ENCODE results near the gene PROM1.

Gene PROM1

DNA sequence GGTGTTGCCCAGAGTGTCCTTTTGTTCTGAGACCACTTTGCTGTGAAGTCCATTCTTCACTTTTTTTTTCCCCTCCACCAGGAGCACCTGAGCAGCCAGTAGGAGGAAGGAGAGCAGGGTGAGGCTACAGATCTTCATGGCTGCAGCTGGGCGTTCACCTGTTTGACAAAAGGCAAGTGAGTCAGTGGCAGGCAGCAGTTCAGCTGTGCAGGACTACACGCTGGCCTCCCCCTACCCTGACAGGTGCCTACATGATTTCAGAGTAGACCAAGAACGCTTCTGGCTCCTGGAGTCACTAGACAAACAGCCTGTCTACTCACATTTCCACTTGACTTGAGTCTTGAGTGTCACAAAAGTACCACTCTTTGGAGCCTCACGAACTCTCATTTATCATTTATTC is 147.3 kb downstream of the PROM1 start:
- DNase-seq = no peak

DNA sequence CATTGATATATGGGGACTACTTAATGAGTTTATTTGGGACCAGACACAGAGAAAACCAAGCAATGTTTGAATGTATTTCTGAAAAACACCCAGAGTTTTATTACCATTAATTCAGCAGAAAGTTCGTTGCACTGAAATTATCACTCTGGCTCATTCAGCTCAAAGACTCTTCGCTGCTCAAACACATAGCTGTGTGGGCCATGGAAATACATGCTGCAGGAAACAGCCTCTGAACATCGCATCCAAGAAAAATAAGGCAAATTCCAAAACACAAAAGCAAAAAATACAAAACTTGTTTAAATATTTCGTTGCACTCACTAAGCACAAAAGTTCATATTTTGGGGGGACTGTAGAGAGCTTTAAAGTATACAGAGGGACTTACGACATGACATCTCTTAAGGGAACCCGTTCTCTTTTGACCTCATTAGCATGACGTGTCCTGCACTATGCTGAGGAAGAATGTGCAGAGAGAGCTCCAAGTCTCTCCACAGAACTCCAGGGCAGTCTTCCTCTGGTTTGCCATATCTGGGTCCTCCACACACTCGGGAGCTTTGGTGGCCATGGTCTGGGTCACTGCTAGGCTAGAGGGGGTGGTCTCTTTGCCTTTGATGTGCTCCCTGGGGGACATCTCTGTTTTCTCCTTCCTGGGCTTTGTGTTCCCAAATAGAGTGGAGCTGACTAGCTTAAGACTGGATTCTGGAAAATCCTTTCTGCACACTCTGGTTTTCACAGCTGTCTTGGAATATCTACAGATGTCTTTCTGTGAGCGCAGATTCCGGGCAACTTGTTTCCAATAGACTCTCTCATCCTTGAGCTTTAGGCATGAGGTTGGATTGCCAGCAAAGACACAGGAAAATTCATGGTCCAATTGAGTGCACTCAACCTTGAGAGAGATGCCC is 148.1 kb downstream of the PROM1 start:
- no peak for DNase-seq

GRCh38 chr4:15934259-15934658 is 149.6 kb downstream of the PROM1 start:
- DNase-seq = no peak

DNA sequence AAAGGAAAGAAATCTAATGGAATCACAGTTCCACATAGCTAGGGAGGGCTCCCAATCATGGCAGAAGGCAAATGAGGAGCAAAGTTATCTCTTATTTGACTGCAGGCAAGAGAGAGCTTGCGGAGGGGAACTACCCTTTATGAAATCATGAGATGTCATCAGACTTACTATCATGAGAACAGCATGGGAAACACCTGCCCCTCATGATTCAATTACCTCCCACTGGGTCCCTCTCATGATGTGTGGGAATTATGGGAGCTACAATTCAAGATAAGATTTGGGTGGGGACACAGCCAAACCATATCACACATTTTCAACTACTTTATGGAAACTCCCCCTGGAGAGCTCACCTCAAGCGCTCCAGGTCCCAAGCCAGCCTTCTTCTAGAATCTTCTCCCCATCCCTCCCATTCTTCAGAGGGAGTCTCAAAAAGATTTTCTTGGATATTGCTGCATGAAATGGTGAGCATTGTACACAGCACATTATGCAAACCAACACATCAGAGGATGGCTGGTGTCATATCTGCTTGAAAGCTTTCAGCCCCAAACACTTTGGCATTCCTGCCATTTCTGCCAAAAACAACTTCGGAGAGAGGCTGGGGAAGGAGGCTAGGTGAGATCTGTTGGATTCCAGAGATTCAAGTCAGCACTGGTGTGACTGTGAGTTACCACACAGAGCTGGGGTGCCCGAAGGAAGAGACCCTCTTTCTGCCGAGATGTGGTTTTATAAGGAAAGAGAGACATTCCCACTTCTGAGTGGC is 152.2 kb downstream of the PROM1 start:
- DNase-seq = no peak

- DNase-seq = no peak
Observed at GRCh38 chr4:15930314-15930713, 153.5 kb downstream of the PROM1 start.

GRCh38 chr4:15929540-15929939 is 154.3 kb downstream of the PROM1 start:
- DNase-seq = no peak

GRCh38 chr4:15928883-15929282 is 154.9 kb downstream of the PROM1 start:
- DNase-seq = no peak

DNA sequence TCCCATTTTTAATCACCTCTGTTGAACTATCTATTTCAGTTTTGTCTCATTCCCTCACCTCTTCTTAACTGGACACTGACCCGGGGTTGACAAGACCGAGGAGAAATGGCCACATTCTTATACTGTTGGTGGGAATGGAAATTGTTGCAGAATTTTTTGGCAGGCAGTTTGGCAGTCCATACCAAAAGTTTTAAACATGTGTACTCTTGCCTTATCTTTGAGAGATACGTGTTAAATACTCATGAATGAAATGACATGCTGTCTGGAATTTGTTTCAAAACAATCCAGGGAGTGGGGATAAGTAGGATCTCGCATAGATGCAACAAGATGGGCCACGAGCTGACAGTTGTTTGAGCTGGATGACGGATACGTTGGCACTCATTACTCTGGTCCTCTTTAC is 157.3 kb downstream of the PROM1 start:
- DNase-seq = no peak

- no peak for DNase-seq
Observed at GRCh38 chr4:15925830-15926229, 158.0 kb downstream of the PROM1 start.

DNA sequence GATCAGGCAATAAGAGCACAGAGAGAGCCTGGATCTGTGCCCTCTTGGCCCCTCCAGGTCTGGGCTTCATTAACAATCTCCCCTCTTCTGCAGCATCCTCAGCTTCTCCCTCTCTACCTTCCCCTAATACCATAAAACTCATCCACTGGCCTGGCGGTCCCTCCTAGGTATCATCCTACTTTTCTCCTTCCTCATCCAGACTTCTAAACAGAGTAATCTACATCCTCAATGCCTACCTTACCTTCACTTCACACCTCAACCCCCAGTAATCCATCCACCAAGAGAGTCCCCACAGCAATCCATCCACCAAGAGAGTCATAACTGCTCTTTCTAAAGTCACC is 162.3 kb downstream of the PROM1 start:
- DNase-seq = no peak

GRCh38 chr4:15920723-15921591 is 162.9 kb downstream of the PROM1 start:
- DNase-seq = no peak

DNA sequence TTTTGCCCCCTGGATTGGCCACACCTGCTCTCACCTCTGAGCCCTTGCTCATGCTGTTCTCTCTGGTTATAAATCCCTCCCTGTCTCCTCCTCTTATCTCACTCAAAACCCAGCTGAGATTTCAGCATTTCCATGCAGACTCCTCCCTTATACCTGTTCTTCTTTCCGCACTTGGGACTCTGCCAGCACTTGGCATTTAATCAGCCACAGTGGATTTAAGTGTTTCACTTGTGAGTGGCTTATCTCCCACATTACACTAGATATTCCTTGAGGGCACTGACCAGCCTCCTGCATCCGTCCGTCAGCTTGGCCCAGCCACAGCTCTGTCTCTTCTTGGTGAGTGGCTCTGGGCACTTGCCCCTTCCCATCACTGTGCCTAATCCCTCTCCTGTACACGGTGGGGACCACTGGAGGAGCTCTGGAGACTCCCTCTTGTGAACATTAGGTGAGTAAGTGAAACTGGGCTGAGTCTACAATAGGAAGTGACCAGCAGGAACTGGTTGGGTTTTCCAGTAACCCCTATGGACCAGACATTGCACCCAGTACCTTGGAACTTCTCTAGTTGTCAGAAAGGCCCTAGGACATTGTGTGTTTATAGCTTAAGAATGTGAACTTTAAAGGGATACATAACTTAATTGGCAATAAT is 165.2 kb downstream of the PROM1 start:
- DNase-seq = no peak

Data from SHP77 treated with DMSO at 0.1 percent for 48 hours (cell line).